ENCODE data around the gene STPG4. TPM values are rescaled to one million over a fixed set of nuclear protein-coding genes. Genes with fewer than 3 reads are reported as not detected.

Gene STPG4
- total and polyA plus RNA-seq, 2 donors, result 0.41 TPM; not detected in 1

GRCh38 chr2:47083886-47084687, 71.0 kb downstream of the STPG4 start:
- H3K27ac ChIP-seq (ENCODE audit: low read depth), result no peak overlapping the region
- H3K36me3 ChIP-seq (ENCODE audit: insufficient read depth), result no peaks in the 10 kb centered on the region
- H3K4me1 ChIP-seq (ENCODE audit: insufficient read depth), result no peaks in the 10 kb centered on the region
- 82% methylated on average over 17 of the region's 17 CpGs for WGBS
- DNase-seq (ENCODE audit: extremely low spot score), result no peak
- H3K4me3 ChIP-seq (ENCODE audit: low read depth, low read length), result no peak overlapping the region

GRCh38 chr2:47083485-47083884, 71.6 kb downstream of the STPG4 start:
- Histone ChIP-seq H3K4me3 (ENCODE audit: low read depth, low read length) (no peak overlapping the region), H3K27ac (ENCODE audit: low read depth) (no peak overlapping the region), H3K36me3 (ENCODE audit: insufficient read depth) (no peaks in the 10 kb centered on the region), H3K4me1 (ENCODE audit: insufficient read depth) (no peaks in the 10 kb centered on the region)
- 97% methylated on average over 3 of the region's 3 CpGs for WGBS
- DNase-seq (ENCODE audit: extremely low spot score), result no peak

DNA sequence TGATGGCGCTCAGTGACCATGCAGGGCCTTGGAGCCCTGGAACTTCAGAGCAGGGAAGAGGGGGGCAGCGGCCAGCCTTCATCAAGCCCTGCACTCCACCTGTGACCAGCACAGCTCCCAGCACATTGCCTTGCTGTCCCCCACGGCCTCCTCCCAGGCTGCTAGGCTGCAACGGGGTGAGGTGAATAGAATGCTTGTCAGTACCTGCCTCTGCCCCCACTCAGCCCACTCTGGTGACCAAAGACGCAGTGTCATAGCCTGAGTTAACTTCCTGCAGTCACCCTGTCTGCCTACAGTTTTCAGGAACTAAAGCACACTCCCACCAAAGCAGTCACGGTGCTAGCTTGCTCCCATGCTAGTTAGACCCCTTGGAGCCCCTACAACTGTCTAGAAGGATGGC, 72.1 kb downstream of the STPG4 start:
- Histone ChIP-seq H3K4me1 (ENCODE audit: insufficient read depth) (no peaks in the 10 kb centered on the region), H3K4me3 (ENCODE audit: low read depth, low read length) (no peak overlapping the region), H3K27ac (ENCODE audit: low read depth) (no peak overlapping the region), H3K36me3 (ENCODE audit: insufficient read depth) (no peaks in the 10 kb centered on the region)
- WGBS, result 86% methylated on average over 6 of the region's 6 CpGs
- DNase-seq (ENCODE audit: extremely low spot score), result no peak

DNA sequence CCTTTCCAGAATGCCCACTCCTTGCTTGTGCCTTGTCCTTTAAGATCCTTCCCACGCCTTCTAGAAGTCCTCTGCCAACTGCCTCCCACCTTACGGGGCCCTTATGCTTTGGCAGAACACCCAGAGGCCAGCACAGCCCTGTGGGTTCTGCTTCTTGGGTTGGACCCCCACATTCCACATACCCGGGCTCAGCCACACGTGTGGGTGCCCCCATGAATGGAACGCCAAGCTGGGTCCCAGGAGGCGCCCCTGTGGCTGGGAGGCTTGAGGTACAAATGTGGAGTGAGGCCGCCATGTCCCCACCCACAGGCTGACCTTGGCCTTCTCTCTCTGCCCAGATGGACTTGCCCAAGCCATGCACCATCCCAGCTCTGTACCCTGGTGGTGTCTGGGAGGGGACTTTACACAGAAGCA, 74.2 kb downstream of the STPG4 start:
- no peak for DNase-seq (ENCODE audit: extremely low spot score)
- no peaks in the 10 kb centered on the region for H3K4me1 ChIP-seq (ENCODE audit: insufficient read depth)
- no peak overlapping the region for H3K4me3 ChIP-seq (ENCODE audit: low read depth, low read length)
- H3K27ac ChIP-seq (ENCODE audit: low read depth), result no peak overlapping the region
- H3K36me3 ChIP-seq (ENCODE audit: insufficient read depth), result no peaks in the 10 kb centered on the region
- 95% methylated on average over 7 of the region's 7 CpGs for WGBS

DNA sequence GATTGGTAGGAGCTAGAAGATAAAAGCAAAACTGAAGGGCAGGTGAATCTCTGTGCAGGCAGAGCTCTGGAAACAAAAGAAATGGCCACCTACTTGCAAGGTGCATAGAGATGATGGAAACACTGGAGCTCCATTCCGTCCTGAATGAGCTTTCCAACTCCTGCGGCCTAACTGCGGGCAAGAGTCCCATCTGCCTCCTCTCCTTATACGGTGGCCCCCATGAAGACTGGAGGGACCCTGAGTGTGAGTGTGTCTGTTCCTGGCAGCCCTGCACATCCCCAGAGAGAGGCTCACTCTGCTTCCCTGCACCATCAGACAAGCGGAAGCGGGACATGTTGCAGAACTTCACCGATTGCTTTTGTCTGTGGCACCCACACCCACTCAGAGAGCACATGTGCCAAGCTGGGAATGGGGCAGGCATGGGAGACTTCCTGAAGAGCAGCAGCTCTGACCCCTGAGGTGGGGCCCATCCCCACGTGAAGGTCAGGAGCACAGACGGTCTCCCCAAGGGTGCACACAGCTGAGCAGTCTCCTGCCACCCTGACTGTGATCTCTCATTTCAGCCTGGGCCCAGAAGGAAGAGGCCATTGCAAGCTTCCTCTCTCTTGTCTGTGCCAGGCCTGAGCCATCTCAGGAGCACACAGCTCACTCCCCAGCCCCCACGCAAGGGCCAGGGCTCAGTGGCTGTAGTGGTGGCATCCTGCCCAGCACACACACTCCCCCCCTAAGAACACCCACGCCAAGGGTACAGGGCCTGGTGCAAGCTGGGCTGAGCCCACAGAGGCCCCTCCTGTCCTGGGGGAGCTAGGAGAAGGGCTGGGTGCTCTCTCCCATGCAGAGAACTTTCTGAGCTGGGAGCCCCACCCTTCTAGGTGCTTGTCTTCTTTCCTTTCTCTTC, 75.3 kb downstream of the STPG4 start:
- no peak for DNase-seq (ENCODE audit: extremely low spot score)
- WGBS, result 50% methylated on average over 11 of the region's 11 CpGs
- Histone ChIP-seq H3K4me3 (ENCODE audit: low read depth, low read length) (no peak overlapping the region), H3K27ac (ENCODE audit: low read depth) (no peak overlapping the region), H3K36me3 (ENCODE audit: insufficient read depth) (no peaks in the 10 kb centered on the region), H3K4me1 (ENCODE audit: insufficient read depth) (no peaks in the 10 kb centered on the region)

DNA sequence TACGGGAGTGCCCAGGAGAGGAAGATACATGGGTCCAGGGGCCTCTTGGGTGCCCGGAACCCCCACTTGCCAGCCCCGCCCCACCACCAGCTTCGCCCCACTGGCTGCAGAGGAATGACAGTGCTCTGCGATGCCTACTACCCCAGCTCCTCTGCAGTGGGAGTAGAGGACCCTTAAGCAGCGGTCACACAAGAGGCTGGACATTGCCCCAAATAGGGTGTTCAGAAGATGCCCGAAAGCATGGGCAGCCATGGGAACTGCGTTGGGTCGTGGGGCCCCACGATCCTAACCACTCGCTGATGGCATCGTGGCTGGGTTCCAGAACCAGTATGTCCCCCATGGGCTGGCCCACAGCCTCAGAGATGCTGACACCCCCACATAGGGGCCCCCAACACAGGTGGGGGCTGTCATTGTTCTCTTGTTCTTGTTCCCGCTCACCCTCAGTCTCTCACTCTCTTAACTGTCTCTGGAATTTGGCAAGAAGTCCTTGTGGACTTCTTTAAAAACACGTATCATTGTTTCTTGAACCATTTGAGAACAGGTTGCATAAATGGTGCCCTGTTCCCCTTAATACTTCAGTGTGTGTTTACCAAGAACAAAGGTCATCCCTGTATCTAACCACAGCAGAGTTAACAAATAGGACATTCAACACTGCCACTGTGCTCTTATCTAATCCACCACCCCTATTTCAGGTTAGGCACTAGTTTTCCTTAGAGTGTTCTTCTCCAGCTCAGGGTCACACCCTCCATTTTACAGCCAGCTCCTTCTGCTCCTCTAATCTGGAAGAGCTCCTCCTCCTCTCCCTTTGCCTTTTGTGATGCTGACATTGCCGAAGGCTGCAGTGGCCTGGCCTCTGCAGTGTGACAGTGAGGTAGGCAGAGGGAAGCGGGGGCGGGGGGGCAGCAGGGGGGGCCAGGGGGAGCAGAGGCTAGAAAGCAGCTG, 76.3 kb downstream of the STPG4 start:
- WGBS, result 84% methylated on average over 17 of the region's 17 CpGs
- Histone ChIP-seq H3K4me1 (ENCODE audit: insufficient read depth) (no peaks in the 10 kb centered on the region), H3K36me3 (ENCODE audit: insufficient read depth) (no peaks in the 10 kb centered on the region), H3K4me3 (ENCODE audit: low read depth, low read length) (no peak overlapping the region), H3K27ac (ENCODE audit: low read depth) (no peak overlapping the region)
- DNase-seq (ENCODE audit: extremely low spot score), result no peak

DNA sequence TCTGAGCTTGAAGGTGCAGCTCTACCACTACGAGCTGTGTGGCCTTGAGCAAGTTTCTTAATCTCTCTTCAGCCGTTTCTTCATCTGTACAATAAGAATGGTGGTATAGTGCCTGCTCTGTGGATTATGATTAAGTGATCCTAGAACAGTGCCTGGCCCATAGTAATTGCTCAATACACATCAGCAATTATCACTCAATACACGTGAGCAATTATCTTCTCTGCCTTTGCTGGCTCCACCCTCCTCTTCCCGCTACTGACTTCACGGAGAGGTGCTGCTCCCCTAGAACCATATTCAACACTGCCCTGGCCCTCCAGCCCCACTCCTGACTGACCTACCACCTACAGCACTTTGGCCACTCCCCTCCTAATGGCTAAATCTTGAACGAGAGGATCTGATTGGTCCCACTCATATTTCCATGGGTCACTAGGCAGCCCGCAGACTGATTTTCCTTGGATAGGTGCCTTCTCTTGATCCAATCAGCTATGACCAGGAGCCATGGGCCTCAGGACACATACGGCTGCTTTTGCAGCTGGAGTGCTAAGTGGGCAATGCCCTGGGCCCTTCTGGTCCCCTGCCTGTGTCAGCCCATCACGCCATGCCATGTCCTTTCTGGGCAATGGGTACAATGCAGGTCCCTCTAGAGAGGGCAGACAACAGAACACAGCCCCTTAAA, 77.5 kb downstream of the STPG4 start:
- WGBS, result 92% methylated on average over 9 of the region's 9 CpGs
- H3K4me1 ChIP-seq (ENCODE audit: insufficient read depth), result no peaks in the 10 kb centered on the region
- H3K36me3 ChIP-seq (ENCODE audit: insufficient read depth), result peaks cover 2% of the 10 kb centered on the region
- H3K4me3 ChIP-seq (ENCODE audit: low read depth, low read length), result no peak overlapping the region
- DNase-seq (ENCODE audit: extremely low spot score), result no peak
- no peak overlapping the region for H3K27ac ChIP-seq (ENCODE audit: low read depth)

DNA sequence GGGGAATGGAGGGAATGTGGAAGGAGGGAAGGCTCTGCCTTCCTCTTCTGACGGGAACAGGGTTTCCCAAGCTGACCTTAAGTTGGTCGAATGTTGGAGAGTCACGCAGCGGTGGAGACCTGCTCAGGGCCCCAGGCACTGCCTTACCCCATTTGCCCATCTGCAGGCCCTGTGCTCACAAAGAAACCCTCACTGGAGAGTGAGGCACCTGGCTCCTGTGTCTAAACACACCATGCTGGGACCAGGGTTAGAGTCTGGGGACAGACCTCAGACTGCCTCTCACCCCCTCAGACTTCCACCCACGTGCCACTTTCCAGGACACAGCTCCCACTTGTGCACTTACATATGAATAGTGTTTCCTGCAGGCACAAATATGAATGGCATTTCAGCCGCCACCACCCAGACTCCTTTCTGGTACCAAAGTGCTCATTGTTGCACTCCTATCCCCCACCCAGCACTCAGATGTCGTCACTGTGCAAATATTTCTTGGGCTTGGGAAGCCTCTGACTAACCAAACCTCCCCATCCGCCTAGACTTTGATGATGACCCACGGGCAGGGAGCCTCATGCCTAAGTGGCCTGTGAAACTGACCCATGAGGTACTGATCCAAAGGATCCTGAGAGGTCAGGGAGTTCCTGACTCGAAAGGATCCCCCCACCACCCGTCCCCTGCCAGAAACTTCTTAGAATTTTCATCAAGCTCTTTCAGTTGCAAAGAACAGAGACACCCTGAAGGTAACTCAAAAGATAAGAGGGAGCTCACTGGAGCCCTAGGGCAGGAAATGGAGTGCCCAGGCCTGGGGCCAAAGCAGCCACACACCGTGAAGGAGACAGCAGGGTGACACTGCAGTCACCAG, 78.3 kb downstream of the STPG4 start:
- H3K36me3 ChIP-seq (ENCODE audit: insufficient read depth), result peaks cover 2% of the 10 kb centered on the region
- H3K27ac ChIP-seq (ENCODE audit: low read depth), result no peak overlapping the region
- H3K4me3 ChIP-seq (ENCODE audit: low read depth, low read length), result no peak overlapping the region
- 57% methylated on average over 12 of the region's 12 CpGs for WGBS
- DNase-seq (ENCODE audit: extremely low spot score), result no peak
- no peaks in the 10 kb centered on the region for H3K4me1 ChIP-seq (ENCODE audit: insufficient read depth)

DNA sequence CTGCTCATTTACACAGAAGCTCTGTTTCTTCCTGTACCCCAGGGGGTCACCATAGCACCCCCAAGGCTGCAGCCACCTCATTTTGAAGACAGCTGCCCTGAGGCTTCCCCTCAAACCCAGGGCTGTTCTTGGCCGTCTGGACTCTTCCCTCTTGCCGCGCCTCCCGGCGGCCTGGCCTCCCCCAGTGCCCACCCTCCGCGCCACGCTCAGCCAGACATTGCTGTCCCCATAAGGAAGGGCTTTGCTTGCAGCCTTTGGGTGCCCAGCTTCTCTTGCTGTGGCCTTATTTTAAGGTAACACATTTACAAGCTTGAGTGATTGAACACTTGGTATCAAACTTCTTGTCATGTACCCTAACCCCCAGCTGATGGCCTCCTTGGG, 79.0 kb downstream of the STPG4 start:
- H3K27ac ChIP-seq (ENCODE audit: low read depth), result no peak overlapping the region
- no peak overlapping the region for H3K4me3 ChIP-seq (ENCODE audit: low read depth, low read length)
- H3K36me3 ChIP-seq (ENCODE audit: insufficient read depth), result peaks cover 2% of the 10 kb centered on the region
- no peaks in the 10 kb centered on the region for H3K4me1 ChIP-seq (ENCODE audit: insufficient read depth)
- WGBS, result 94% methylated on average over 8 of the region's 8 CpGs
- no peak for DNase-seq (ENCODE audit: extremely low spot score)

DNA sequence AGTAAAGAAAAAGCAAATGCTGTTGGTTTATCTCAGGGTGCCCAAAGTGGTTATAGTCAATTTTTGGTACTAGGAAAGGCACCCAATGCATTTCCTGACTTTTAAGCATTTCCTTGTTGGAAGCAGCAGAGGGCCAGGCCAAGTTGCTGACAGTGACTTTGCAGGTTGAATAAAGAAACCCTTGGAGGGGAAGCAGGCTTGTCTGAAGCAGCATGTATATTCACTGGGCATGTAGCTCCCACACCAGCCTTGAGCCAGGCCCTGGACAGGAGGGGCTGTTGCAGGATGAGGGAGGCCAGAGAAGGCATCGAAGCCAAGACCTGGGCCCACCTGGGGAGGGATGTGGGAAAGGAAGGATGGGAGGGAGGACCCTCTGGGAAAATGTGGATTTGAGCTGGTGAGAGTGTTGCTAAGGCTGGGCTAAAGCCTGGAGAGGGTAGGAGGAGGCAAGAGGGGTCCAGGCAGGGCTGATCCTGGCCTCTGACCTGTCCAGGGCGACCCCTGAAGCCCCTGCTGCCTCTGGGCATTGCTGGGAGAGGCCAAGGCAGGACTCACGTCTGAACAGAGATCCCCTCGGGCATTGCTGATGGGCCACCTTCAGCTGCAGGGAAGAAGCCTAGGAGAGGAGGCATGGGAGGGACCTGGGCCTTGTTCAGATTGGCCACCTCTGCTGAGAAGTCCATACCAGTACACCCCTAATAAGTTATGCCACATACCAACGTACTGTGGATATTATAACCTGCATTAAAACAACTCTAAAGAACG, 79.6 kb downstream of the STPG4 start:
- H3K4me1 ChIP-seq (ENCODE audit: insufficient read depth), result no peaks in the 10 kb centered on the region
- no peak for DNase-seq (ENCODE audit: extremely low spot score)
- 66% methylated on average over 6 of the region's 6 CpGs for WGBS
- no peak overlapping the region for H3K4me3 ChIP-seq (ENCODE audit: low read depth, low read length)
- no peak overlapping the region for H3K27ac ChIP-seq (ENCODE audit: low read depth)
- H3K36me3 ChIP-seq (ENCODE audit: insufficient read depth), result peaks cover 2% of the 10 kb centered on the region

GRCh38 chr2:47074691-47075090, 80.4 kb downstream of the STPG4 start:
- no peak for DNase-seq (ENCODE audit: extremely low spot score)
- no peak overlapping the region for H3K27ac ChIP-seq (ENCODE audit: low read depth)
- peaks cover under 1% of the 10 kb centered on the region for H3K4me1 ChIP-seq (ENCODE audit: insufficient read depth)
- H3K36me3 ChIP-seq (ENCODE audit: insufficient read depth), result peaks cover 2% of the 10 kb centered on the region
- WGBS, result 93% methylated on average over 4 of the region's 4 CpGs
- H3K4me3 ChIP-seq (ENCODE audit: low read depth, low read length), result no peak overlapping the region

DNA sequence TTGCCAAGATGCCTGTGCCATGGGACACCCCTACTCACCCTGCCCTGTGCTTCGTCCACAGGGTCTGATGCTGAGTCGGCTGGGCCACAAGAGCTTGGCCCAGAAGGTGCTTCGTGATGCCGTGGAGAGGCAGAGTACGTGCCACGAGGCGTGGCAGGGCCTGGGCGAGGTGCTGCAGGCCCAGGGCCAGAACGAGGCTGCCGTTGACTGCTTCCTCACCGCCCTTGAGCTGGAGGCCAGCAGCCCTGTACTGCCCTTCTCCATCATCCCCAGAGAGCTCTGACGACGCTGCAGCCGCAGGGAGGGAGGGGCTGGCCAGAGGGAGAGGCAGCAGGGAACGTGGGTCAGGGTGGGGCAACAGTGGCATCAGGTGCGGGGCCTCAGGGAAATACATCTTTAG, 81.5 kb downstream of the STPG4 start:
- 82% methylated on average over 16 of the region's 16 CpGs for WGBS
- Histone ChIP-seq H3K4me1 (ENCODE audit: insufficient read depth) (peaks cover 2% of the 10 kb centered on the region), H3K4me3 (ENCODE audit: low read depth, low read length) (no peak overlapping the region), H3K36me3 (ENCODE audit: insufficient read depth) (peaks cover 2% of the 10 kb centered on the region), H3K27ac (ENCODE audit: low read depth) (no peak overlapping the region)
- no peak for DNase-seq (ENCODE audit: extremely low spot score)

Measured in urinary bladder (tissue), 4 donors.